ENCODE measurements around the gene FCGR3A.
"Not testable (repeated sequence)": the region's sequence is repeated elsewhere in the genome, so short reads cannot be mapped to it uniquely, and the experiment has no call there.

FCGR3A gene

DNA sequence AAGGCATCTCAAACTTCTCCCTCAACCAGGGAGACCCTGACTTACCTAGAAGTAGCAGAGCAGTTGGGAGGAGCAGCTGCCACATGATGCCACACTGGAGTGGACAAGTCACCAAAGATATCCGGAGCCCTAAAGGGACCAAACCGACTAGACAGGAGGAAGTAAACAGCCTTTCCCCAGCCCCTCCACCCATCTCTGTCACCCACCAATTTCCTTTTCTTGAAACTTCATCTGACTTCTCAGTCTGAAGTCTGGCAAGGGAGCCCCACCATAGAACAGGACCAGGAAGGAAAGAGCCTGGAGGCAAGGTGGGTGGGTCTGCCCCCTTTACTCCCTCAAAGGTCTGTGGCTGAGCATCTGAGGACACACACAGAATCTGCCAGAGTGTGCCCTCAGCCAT, at the start of gene FCGR3A:
FCGR3A (minus strand) TSS at position 167 of the 400 bp plus-strand sequence; CDS start at position 85, 82 bp downstream.
- no peak for DNase-seq (ENCODE audit: low read depth)
- H3K4me3 ChIP-seq (ENCODE audit: low read depth, low read length) = no peak within 1 kb of the TSS
- TF ChIP-seq CTCF (IDR thresholded peaks at IDR 0.05; ENCODE audit: control insufficient read depth, extremely low read depth, insufficient read depth) = no peak

DNA sequence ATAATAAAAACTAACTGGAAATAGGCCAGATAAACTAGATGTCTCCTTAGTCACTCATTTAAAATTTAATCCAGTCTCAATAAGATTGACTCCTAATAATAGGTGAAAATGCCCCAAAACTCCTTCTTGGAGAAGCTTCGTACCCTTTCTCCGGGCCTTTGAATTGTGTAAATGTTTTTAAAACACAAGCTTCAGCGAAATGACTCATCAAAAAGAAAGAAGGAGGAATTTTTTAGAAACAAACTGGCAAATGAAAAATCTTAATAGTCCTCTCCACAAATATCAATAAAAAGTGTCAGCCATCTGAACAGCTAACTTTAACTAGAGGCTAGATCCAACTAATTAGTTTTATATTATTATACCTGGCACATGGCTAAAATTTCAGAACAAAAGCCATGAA, 47.5 kb upstream of the FCGR3A start:
- H3K4me3 ChIP-seq (ENCODE audit: low read depth, low read length); DNase-seq (ENCODE audit: low read depth): not testable (repeated sequence)

DNA sequence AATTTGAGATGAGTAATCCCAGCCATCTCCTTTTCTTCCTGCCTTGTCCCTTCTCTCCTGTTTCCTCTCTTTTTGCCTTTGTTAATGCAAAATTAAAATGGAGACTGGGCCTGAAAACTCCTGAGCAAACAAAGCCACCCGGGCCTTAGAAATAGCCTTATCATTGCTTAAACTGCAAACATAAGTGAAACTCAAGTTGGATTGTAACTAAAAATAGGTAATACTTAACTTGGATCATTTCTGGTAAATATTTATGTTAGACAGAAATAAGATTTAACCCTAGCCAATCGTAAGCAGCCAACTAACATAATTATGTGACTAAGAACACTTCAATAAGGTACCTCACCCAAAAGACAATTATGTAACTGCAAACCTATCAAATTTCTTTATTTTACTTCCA, 46.0 kb upstream of the FCGR3A start:
- not testable (repeated sequence) for H3K4me3 ChIP-seq (ENCODE audit: low read depth, low read length); DNase-seq (ENCODE audit: low read depth)

DNA sequence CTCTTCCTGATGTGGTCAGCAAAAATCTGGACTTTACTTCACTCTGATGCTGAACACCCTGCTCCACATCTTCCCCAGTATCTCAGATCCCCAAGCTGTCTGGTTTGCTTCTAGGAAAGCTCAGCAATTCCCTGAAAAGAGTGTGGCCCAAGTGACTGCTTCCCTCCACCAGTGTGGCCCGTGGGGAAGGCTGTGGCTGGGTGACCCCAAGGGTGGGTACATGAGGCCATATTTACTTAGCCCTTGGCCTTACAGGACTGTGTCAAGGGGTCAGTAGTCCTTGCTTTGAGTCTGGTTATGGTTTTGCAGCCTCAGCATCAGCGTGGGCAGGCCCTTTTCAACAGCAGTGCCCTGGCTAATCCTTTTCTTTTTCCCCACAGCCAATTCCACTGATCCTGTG, 45.6 kb upstream of the FCGR3A start:
- DNase-seq (ENCODE audit: low read depth); H3K4me3 ChIP-seq (ENCODE audit: low read depth, low read length): not testable (repeated sequence)

DNA sequence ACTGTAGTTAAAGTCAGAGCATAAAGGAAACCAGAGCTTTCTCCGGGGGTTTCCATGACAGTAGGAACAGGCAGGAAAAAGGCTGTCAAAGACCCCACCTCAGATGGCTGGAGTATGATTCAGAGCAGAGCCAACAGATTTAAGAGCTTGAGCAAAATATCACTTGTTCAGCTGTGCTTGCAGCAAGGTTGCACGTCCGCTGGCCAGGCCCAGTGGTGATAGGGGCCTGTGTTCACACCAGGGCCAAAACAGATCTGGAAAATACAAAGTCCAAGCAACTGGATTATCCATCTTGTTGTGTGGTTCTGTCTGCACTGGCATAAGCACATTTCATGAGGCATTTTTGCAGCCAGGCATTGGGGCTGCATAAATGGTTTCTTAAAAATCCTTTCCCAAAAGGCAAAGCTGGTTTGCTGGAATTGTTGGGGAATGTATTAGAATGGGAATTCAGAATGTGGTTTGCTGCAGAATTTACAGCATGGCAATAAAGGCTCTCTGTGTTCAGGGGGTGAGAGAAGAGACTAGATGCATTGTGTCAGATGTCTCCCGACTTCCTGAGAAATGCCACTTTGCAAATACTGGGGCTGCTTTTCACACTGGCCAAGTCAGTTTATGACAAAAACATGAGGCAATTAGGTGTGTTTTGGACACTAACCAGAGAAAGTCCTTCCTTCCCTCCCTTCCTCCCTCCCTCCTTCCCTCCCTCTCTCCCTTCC, 44.8 kb upstream of the FCGR3A start:
- H3K4me3 ChIP-seq (ENCODE audit: low read depth, low read length); DNase-seq (ENCODE audit: low read depth): not testable (repeated sequence)

GRCh38 chr1:161593092-161593755, 43.6 kb upstream of the FCGR3A start:
- DNase-seq (ENCODE audit: low read depth); H3K4me3 ChIP-seq (ENCODE audit: low read depth, low read length): not testable (repeated sequence)

DNA sequence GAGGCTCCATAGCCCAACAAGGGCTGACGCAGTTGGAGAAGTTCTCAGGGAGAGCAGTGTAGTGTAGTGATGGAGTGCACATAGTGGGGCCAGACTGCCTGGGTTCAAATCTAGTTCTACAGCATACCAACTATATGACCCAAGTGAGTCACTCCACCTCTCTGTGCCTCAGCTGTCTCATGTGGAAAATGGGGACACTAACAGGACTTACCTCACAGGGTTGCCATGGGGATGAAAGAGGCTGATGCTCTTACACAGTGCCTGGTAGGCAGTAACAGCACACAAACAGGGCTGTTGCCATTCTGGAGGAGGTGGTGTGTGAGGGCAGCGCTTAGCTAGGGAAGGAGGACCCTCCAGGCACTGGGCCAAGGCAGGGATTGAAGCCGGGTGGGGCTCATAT, 43.0 kb upstream of the FCGR3A start:
- H3K4me3 ChIP-seq (ENCODE audit: low read depth, low read length) = not testable (repeated sequence)

DNA sequence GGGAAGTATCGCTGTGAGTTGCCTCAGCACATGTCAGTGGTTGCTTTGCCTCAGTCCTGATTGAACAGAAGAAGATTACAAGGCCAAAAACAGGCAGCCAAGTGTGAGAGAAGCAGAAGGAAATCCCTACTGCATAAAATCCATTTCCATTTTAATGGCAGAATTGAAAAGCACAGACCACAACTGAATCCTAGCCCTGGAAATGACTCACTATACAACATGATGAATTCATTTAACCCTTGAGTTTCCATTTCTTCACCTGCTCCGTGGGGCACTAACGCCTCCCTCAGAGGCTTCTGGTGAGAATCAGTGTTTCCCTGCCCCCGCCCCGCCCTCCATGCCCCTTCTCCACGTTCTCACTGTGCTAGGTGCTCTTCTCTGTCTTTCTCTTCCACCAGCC, 40.3 kb upstream of the FCGR3A start:
- not testable (repeated sequence) for DNase-seq (ENCODE audit: low read depth); H3K4me3 ChIP-seq (ENCODE audit: low read depth, low read length)

More for the DNA sequence above, 43.0 kb upstream of the FCGR3A start:
- DNase-seq (ENCODE audit: low read depth) = not testable (repeated sequence)

DNA sequence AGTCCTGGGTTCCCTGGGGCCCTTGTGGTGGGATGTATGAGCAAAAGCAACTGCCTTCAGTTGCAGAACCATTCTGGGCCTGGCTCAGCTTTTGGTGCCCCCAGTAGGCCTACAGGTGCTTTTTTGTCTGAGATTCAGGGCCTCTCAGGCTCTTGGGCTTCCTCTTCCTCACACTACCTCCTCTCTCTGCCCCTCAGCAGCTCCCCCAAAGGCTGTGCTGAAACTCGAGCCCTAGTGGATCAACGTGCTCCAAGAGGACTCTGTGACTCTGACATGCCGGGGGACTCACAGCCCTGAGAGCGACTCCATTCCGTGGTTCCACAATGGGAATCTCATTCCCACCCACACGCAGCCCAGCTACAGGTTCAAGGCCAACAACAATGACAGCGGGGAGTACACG, 39.7 kb upstream of the FCGR3A start:
- DNase-seq (ENCODE audit: low read depth); H3K4me3 ChIP-seq (ENCODE audit: low read depth, low read length): not testable (repeated sequence)

DNA sequence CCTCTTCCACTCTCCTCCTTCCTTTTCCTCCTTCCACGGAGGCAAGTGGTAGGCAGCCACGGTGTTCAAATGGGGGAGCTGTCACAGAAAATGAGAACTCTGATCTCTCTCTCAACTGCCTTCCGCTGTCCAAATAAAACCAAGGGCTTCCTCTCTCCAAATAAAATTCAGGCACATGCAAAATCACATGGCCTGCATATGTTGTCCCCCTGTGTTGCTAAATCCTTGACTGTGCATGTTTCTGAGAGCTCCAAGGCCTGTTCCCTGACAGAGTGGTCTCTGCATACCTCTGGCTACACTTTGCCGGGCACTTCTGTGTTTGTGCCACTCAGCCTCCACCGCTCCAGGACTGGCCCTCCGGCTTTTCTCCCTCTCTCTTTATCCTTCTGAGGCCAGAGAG, 39.0 kb upstream of the FCGR3A start:
- not testable (repeated sequence) for H3K4me3 ChIP-seq (ENCODE audit: low read depth, low read length); DNase-seq (ENCODE audit: low read depth)

GRCh38 chr1:161582882-161583281, 33.3 kb upstream of the FCGR3A start:
- H3K4me3 ChIP-seq (ENCODE audit: low read depth, low read length); DNase-seq (ENCODE audit: low read depth): not testable (repeated sequence)

DNA sequence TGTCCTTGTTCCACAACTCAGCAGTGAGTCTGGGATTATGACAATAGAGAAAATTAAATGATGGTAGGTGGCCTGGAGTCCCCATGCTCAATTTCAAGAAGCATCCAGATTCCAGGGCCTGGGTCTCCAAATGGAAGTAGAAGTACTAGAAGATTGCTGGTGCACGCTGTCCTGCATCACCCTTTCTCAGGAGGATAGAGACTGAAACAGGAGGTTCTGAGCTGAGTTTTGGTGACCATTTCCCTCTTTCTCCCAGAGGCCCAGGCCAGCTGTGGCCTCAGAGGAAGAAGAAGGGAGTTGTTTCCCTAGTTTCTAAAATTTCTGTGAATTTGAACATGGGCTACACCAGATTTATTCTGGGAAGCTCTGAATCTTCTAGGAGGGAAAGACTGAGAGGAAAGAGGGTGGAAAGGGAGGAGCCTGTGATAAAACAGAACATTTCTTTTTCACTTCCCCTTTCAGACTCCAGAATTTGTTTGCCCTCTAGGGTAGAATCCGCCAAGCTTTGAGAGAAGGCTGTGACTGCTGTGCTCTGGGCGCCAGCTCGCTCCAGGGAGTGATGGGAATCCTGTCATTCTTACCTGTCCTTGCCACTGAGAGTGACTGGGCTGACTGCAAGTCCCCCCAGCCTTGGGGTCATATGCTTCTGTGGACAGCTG, 31.4 kb upstream of the FCGR3A start:
- not testable (repeated sequence) for H3K4me3 ChIP-seq (ENCODE audit: low read depth, low read length); DNase-seq (ENCODE audit: low read depth)

- not testable (repeated sequence) for H3K4me3 ChIP-seq (ENCODE audit: low read depth, low read length); DNase-seq (ENCODE audit: low read depth)
Measured at GRCh38 chr1:161579856-161580507, 30.4 kb upstream of the FCGR3A start.

DNA sequence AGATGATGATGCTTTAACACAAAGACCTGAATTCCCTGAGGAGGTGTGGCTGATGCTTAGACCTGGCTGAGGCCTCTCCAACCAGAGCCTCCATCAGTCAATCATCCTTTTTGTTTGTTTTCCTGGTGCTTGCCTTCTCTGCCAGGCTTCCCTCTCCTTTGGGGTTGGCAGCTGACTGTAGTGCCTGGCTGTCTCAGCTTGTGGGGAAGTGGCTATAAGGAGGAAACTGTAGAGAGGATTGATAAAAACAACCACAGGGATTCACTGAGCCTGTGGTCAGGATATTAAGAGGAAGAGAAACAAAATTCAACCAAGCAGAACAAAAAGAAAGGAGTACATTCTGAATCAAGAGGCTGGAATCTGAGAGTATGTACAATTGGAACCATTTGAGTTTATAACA, 27.1 kb upstream of the FCGR3A start:
- not testable (repeated sequence) for H3K4me3 ChIP-seq (ENCODE audit: low read depth, low read length); DNase-seq (ENCODE audit: low read depth)

GRCh38 chr1:161571703-161572102, 22.1 kb upstream of the FCGR3A start:
- DNase-seq (ENCODE audit: low read depth); H3K4me3 ChIP-seq (ENCODE audit: low read depth, low read length): not testable (repeated sequence)

- H3K4me3 ChIP-seq (ENCODE audit: low read depth, low read length) = not testable (repeated sequence)
Measured at GRCh38 chr1:161566602-161566960, 17.0 kb upstream of the FCGR3A start.

DNA sequence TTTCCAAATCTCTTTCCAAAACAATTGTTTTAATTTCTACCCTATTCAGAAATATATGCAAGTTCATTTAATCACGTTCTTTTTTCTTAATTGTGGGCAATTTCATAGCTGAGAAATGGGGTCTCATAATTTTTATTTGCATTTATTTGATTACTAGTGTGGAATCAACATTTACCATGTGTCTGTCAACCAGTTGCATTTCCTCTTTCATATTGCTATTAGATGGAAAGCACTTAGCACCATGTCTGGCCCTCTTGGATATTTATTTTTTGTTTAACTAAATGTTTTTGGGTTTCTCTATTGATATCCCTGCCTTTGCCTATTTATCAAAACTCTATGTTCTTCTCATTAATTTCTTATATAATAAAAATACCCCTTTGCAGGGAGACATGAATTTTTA, 13.9 kb upstream of the FCGR3A start:
- not testable (repeated sequence) for DNase-seq (ENCODE audit: low read depth); H3K4me3 ChIP-seq (ENCODE audit: low read depth, low read length)

More at GRCh38 chr1:161566602-161566960, 17.0 kb upstream of the FCGR3A start:
- not testable (repeated sequence) for DNase-seq (ENCODE audit: low read depth)

DNA sequence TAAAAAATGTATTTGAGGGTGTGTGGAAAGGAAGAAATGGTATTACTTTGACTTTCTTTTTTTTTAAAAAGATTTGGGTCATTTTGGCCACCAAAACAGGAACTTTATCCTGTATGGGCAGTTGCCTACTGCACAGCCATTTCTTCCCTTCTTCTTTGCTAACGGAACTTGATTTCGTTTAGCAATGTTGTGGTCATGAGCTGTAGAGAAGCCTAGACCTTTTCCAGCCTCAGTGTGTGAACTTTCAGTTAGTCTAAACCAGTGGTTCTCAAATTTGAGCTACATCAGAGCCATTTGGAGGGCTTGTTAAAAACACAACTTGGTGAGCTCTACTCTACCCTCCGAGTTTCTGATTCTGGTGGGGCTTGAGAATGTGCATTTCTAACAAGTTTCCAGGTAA, 12.8 kb upstream of the FCGR3A start:
- DNase-seq (ENCODE audit: low read depth); H3K4me3 ChIP-seq (ENCODE audit: low read depth, low read length): not testable (repeated sequence)
